ENCODE results near the gene RCN2. TPM values are rescaled to one million over a fixed set of nuclear protein-coding genes. Genes with fewer than 3 reads are reported as not detected.
"Not testable (repeated sequence)": the region's sequence is repeated elsewhere in the genome, so short reads cannot be mapped to it uniquely, and the experiment has no call there.

The RCN2 gene
- polyA plus RNA-seq, 3 donors = 189 to 200 (median 198) TPM

- no peak for DNase-seq
Measured at GRCh38 chr15:76928201-76928600, 3.3 kb upstream of the RCN2 start.

DNA sequence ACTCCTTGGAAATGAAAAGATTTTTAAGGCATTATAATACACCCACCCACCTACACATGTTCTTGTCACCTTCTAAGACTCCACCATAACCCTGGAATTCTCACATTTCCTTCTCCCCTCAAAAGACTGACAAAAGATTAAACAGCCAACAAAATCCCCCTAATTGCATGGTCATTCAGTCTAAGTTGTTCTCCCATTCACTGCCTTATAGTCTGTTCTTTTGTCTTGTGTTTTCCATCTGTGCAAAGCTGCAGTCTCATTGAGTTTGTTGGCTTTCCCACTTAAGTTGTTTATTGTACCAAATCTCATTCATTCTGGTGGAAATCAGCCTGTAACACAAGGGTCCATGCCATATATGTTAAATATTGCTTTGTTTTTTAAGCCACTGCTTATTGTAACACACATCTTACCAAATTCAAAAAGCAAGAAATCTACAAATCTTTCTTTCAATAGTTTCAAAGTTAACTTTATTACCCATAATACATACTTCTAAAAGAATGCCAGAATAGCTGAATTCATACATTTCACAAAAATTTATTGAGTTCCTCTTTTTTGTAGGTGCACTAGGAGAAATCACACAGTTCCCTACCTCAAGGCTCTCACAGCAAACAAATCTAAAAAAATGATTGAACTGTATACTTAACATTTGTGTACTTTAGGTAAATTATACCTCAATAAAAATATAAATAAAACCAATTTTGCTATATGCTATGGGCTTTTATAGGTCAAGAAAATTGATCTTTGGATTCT is 2.4 kb upstream of the RCN2 start:
- no peak for DNase-seq

GRCh38 chr15:76930831-76931396 is 635 bp upstream of the RCN2 start:
- no peak for DNase-seq

DNA sequence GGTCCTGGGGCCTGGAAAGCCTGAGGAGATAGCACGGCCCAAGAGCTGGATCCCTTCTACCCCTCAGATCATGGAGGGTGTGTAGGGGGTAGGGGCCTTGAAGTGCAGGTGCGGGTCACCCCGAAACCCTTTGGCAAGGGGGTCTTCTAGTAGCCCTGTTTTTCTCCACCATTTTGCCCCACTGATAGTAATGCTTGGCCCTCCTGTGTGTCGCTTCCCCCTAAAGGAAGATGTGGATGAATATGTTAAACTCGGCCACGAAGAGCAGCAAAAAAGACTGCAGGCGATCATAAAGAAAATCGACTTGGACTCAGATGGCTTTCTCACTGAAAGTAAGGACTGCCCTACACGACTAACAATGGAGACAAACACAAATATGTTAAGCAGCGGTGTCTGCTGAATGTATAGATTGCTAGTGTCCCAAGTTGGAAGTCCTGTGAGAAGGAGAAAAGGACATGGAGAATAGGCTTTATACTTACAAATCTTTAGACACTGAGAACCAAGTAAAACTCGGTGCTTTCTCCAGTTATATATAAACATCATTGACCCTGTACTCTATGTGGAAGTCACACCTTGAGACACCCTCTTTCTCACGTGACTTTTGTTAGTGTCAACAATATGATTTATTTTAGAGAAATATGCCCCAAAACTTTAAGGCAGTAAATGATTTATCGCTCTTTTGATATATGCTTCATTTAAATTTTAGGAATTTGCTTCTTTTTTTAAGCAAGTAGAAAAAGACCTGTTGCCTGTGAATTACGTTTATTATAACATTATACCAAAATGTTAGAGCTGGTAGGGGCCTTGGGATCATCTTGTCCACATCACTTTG is 802 bp downstream of the RCN2 start:
- DNase-seq = peak; percentile 19

DNA sequence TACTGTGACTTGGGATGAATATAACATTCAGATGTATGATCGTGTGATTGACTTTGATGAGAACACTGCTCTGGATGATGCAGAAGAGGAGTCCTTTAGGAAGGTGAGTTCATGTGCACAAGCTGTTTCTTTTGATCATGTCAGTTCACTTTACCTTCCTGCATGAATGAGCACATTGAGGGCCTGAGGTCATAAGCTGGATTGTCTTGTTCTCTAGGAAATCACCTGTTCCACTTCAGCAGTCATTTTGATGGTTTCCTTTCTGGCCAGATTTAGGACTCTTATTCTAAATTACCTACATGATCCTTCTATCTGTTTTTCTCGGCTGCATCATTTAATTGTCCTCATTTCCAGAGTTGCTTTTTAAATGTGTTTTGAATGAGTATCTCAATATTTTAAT is 4.1 kb downstream of the RCN2 start:
- DNase-seq = peak; percentile 41

DNA sequence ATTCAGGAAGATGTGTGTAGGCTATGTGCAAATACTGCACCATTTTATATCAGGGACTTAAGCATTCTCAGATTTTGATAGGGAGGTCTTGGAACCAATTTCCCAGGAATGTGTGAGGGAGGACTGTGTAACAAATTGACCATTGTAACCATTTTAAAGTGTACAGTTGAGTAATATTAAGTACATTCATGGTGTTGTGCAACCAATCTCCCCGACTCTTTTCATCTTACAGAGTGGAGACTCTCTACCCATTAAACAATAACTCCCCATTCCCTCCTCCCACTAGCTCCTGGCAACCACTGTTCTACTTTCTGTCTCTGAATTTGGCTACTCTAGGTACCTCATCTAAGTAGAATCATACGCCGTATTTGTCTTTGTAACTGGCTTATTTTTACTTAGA is 5.1 kb downstream of the RCN2 start:
- no peak for DNase-seq

- no peak for DNase-seq
Measured at GRCh38 chr15:76938752-76939151, 7.2 kb downstream of the RCN2 start.

- no peak for DNase-seq
Measured at GRCh38 chr15:76939715-76940114, 8.2 kb downstream of the RCN2 start.

DNA sequence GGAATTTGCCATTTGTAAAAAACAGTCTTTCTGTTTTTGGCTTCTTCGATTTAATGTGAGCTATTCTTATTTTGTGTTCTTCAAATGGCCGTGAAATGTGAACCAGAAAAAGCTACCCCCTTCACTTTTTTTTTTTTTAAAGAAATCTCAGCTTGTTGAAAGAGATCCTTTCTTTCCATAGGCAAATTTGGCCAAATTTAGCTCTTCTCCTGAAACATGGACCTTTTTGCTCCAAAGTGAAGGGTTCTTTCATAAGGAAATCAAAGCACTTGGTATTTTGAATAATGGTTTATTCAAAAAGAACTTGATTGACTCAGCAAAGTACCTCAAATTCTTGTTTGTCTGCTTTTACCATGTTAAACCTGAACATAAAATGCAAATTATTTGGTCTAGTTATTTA is 10.1 kb downstream of the RCN2 start:
- no peak for DNase-seq

DNA sequence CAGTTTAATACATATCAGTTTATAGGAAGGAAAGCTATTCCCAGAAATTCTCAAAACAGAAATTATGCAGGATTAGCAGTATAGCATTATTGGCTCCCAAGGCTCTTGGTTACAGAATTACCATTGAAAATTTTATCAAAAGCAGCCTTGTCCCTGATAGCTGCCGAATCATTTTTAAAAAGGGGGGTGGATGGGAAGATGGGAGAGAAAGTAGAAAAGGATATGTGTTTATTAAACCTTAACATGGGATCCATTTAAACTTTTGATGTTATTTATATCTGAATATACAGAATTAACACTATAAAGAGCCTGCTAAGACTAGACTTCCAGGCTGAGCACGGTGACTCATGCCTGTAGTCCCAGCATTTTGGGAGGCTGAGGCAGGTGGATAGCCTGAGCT is 10.8 kb downstream of the RCN2 start:
- no peak for DNase-seq

DNA sequence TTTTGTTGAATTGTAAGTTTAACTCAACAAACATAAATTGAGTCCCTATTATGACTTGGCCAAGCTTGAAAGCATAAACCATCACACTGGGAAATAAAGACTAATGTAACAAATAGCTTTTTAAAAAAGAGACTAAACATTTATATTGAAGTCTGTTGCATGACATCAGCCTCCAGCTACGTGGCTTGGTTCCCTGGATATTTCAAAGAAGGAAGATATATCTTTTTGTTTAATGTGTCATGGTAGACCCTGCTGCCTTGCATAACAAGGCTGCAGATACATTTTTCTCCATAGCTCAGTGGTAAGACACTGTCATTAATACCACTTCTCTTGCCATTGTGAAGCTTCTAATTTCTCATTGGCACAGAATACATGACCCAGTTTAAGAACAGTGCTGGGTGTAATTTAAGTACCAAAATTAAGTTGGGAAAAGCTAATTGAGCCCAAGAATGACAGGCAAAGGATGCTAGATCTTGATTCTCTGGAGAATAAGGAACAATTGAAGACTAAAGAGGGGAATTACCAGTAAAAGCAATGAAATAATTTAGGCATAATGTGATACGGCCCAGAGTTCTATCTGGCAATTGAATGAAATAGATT is 14.0 kb downstream of the RCN2 start:
- DNase-seq = no peak

GRCh38 chr15:76947454-76947853 is 15.9 kb downstream of the RCN2 start:
- DNase-seq = no peak

DNA sequence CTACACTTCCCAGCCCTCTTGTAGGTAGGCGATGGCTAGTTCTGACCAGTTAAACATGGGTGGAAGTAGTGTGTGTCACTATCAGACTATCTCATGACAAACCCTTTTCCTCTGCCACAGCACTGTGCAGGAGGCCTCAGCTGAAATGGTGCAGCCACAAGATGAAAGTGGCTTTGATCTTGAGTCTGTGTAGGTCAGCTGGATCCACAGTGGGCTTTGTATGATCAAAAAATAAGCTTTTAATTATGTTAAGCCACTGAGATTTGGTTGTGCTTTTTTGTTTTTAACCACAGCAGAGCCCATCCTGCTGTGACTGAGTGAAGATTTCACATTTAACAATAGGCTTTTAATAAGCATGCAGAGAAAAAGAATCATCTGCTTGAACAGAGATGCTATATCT is 19.7 kb downstream of the RCN2 start:
- no peak for DNase-seq

DNA sequence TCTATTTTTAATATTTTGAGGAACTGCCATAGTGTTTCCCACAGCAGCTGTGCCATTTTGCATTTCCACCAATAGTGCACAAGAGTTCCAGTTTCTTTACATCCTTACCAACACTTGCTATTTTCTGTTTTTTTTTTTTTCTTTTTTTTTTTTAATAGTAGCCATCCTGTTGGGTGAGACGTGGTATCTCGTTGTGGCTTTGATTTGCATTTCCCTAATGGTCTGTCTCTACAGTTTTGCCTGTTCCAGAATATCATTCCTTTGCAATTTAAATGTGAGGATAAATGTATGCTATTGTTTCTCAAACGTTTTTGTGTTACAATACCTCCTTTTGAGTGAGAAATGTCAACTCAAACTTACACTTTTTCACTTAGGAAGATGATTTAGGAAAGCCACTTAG is 22.4 kb downstream of the RCN2 start:
- DNase-seq = no peak

GRCh38 chr15:76954744-76955143 is 23.2 kb downstream of the RCN2 start:
- DNase-seq = no peak

DNA sequence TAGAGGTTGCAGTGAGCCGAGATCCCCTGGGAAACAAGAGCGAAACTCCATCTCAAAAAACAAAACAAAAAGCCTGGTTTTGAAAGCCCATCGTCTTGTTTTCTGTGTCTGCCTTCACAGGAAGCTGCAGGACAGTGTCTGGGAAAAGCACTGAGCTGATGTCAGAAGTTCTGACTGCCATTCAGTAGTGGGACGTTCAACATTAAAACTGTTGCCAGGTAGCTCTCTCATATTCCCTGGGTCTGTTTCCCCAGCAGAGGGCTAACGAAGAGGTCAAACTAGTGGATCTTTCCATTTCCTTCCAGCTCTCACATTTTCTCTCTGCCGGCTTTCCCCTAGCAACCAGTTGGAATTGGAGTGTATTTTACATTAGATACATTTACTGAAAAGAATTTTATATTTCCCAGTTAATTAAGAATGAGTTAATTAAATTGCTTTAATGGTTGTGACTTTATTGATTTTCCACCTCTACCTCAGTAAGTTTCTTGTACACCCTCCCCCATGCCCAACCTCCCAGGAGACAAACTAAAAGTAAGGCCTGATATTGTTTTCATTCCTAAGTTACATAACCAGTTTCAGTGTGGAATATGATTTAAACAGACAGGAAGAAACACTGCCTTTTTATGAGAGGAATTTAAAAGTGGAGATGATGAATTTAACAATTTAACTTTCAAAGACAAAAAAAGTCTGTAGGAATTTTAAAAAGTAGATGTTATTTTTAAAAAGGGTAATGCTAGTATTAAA is 29.9 kb downstream of the RCN2 start:
- no peak for DNase-seq

DNA sequence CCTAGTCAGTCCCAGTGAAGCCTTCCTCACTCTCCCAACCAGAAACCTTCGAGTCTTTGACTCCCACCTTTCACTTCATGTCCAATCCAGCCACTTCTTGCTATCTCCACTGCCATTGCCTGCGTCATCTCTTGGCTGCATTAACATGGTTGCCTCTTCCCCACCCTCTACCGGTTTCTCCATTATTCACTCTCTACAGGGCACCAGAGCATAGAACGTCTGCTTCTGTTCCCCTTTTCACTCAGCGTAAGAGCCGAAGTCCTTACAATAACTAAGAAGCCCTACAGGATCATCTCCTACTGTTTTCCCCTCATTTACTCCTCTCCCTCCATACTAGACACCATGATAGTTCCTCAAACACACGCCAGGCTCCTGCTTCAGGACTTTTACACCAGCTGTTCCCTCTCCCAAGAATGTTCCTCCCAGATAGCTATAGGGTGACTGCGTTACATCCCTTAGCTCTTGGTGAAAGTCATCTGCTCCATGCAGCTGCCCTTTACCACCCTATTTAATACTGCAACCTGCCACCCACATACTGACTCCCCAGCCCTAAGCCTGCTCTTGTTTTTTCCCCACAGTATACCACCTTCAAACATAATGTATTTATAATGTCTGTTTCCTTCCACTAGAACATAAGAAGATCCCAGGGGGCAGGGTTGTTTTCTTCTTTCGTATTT is 30.9 kb downstream of the RCN2 start:
- no peak for DNase-seq

GRCh38 chr15:76963596-76963995 is 32.0 kb downstream of the RCN2 start:
- DNase-seq = no peak

DNA sequence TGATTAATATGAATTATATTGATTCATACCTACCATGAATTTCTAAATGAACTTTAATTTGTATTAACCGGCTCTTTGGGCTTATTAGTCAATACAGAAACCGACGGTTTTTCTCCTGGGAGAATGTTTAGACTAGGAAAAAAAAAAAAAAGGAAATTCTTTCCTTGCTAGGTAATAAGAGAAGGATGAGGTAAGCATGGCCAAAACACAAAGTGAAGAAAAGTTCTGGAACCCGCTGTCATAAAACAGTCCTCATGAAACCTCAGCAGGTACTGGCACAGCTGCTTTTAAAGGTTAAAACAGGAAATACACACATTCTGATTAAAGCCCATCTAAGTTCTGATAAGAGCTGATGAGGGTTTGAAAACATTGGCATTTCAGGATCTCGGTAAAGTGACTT is 32.6 kb downstream of the RCN2 start:
- DNase-seq = no peak

DNA sequence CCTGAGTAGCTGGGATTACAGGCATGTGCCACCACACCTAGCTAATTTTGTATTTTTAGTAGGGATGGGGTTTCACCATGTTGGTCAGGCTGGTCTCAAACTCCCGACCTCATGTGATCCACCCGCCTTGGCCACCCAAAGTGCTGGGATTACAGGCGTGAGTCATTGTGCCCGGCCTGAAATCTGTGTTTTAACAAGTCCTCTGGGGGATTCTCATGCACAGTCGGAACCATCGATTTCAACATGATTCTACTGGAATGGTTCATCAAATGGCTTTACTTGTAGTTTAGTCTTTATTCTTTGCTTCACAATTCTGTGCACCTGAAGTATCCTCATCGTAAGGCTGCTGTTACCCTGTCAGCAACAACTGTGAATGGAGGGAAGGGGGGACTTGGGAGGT is 34.5 kb downstream of the RCN2 start:
- DNase-seq = not testable (repeated sequence)

DNA sequence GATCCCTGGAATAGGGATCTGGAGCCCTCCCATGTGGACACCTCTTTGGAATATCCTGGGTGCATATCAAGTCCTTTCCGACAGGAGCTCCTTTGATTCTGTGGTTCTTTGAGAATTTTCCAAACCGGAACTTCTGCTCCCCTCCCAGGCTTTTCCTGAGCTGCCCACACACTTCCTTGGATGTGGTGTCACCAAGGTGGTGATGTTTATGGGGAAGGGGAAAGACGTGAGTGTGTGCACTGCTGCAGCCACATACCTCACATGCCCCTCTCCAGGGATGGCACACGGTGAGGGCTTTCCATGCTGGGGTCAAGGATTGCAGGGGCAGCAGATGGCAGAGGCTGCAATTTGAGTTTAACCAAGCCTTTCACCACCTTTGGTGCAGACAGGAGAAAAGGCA is 35.5 kb downstream of the RCN2 start:
- DNase-seq = no peak
